Esophagus muscularis mucosa (tissue), 3 donors: ENCODE data around the gene ZNF483.

ENCODE experiments used
- CTCF ChIP-seq, 3 experiments: fragments of 200-600 bp in 2 of 3; fragments of 450-650 bp in 1 of 3; sonication (generic) in 2 of 3; IDR thresholded peaks; one replicate each; pipeline ENCODE4 v1.5.1; 2017 to 2019; ENCODE audit warnings: antibody characterized with exemption in 3 of 3, mild to moderate bottlenecking in 2 of 3, moderate library complexity in 1 of 3
- EP300 ChIP-seq: sonication (generic); formaldehyde crosslinking; IDR thresholded peaks from one replicate; pipeline ENCODE4 v1.6.1; 2017; ENCODE audit warnings: antibody characterized with exemption

GRCh38 chr9:111597852-111598732, 73.1 kb downstream of the ZNF483 start:
- TF ChIP-seq CTCF (IDR thresholded peaks at IDR 0.05) (peak; percentile 52 to 72 (median 70)), EP300 (no peak)
